Right cardiac atrium (tissue), 5 donors: ENCODE results near the gene MAP4. TPM values are rescaled to one million over a fixed set of nuclear protein-coding genes. Genes with fewer than 3 reads are reported as not detected.
A peak's percentile ranks its signal among the peaks of the same experiment; 100 is the strongest.

Experiments
- ATAC-seq, 2 donors: fragments of 200-7000 bp; cut with Tn5 transposase; one replicate each; pipeline versions ENCODE4 v1.8.0 to v1.9.1; 2020; ENCODE audit warnings: moderate library complexity in 2 of 2, mild to moderate bottlenecking in 1 of 2
- DNase-seq, 3 donors: peaks; one replicate each; pipeline ENCODE4 v3.0.0-alpha.2; 2020
- H3K27ac ChIP-seq: one replicate; pipeline ENCODE4 v1.5.1; 2013; ENCODE audit warnings: mild to moderate bottlenecking, low read length, control low read depth, moderate library complexity
- H3K27me3 ChIP-seq: one replicate; pipeline ENCODE4 v1.6.1; 2013; ENCODE audit not compliant: control insufficient read depth, insufficient read depth
- H3K4me1 ChIP-seq: one replicate; pipeline ENCODE4 v1.6.1; 2013; ENCODE audit warnings: low read length; ENCODE audit not compliant: control insufficient read depth, insufficient read depth
- H3K4me3 ChIP-seq: one replicate; pipeline ENCODE4 v1.5.1; 2013; ENCODE audit warnings: low read length, control low read depth
- H3K9me3 ChIP-seq: one replicate; pipeline ENCODE4 v1.6.1; 2013; ENCODE audit warnings: low read length; ENCODE audit not compliant: control insufficient read depth
- WGBS: extraction: QIAGEN DNeasy Blood & Tissue Kit; methylation state at CpG from one replicate; pipeline ENCODE4 v1.1.7; 2013; 5-methylcytosine and 5-hydroxymethylcytosine counted together
- intact Hi-C, 4 donors: fragments of 100-400 bp; cut with DNase I; formaldehyde crosslinking; loops; one replicate each; pipeline versions ENCODE4 v1.11.0 to v1.14.0; 2022 to 2023
- polyA plus RNA-seq: library from polyadenylated mRNA; stranded (reverse); fragments of 200-250 nt; gene quantifications from one replicate; pipeline ENCODE4 v1.2.3, GENCODE V29; 2013
- total RNA-seq, 4 donors: library from RNA; stranded (reverse); fragmentation: NEBNext Ultra II Directional; extraction: Animal tissue kit (Norgen Biotek cat#: 25700); gene quantifications; one replicate each; pipeline ENCODE4 v1.2.1, GENCODE V29; 2021
- donor health status: healthy with polysubstance abuse.
- donor health status: DM: no; HTN: yes; CAD: no.
- donor health status: DM: no; HTN: no; CAD: no.
- donor health status: DM: no; HTN: yes; CAD: no; lungs with severe emphysema.
- donor health status: DM: yes; HTN: yes; CAD: no.

The MAP4 gene
- total and polyA plus RNA-seq, 5 donors, result 267 to 557 (median 448) TPM

DNA sequence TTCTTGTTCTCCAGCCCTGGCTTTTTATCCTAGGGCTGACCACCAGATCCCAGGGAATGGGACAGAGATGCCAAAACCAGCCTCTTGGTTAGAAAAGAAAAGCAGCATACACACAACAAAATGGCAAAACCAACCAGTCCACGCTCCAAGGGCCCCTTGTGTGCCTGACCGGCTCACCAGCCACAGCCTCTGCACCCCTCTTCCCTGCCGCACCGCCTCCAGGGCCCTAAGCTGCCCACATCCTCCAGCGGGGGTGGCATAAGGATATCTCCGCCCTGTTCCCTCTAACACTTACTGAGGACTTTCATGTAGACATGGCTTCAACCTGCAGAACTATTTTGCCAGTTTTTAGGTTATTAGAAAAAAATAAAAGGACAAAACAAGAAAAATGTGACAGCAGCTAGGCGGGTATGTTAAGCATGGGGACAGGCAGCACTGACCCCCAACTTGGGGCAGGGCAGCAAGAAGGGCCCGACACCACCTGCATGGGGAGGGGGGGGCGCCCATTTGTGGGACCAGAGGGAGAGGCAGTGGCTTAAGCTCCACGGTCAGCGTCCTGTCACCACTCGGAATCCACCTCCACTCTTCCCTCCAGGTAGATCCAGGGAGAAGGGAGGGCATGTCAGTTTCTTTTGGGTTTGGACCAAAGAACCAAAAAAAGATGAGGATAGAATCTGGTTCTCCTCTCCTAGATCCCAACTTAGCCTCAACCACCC is 164.2 kb downstream of the MAP4 start:
- intact Hi-C loops, result loop anchor here in 1 of 4 donors (10.0 kb wide), 1 partner anchor 133 kb away; no protein-coding TSS in a partner anchor
- no peak for ATAC-seq
- H3K27ac ChIP-seq, result no peak overlapping the region
- WGBS, result 86% methylated on average over 12 of the region's 12 CpGs
- H3K27me3 ChIP-seq, result no peaks in the 10 kb centered on the region
- no peak for DNase-seq
- H3K4me1 ChIP-seq, result no peaks in the 10 kb centered on the region
- no peaks in the 10 kb centered on the region for H3K9me3 ChIP-seq
- H3K4me3 ChIP-seq, result no peak overlapping the region

DNA sequence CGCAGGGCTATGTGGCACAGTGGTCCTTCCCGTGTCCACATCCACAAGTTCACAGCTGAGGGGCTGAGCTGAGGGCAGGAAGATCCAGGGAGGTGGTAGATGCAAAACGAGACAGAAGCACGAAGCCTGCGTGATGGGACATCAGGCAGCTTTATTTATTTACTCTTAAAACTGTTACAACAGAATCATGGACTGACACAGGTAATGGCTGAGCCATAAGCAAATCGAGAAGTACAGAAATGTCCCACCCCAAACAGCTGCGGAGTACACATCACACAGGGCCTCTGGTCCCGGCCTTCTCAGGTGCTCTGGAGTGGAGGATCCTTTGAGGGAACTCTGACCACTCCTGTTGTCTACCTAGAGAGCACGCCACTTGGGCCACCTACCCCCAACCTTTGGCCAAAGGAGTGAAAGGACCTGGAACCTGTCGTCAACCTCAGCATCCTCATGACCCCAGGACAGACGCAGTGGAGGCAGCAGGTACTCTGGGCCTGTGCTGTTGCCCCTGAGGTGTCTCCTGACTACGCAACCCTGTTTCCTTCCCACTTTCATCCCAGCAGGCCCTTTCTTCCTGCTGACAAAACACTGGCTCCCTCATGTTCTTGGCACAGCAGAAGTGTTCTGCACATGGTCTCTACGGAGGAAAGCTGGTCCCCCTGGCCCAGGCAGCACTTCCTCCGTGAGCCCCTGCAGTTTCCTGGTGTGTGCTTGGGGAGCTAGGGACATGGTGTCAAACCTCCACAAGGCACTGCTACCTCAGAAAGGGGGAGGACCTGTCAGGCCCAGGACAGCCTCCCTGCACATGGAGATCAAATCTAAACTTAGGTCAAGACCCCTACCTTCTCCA is 165.4 kb downstream of the MAP4 start:
- H3K4me3 ChIP-seq, result no peak overlapping the region
- H3K27ac ChIP-seq, result no peak overlapping the region
- H3K27me3 ChIP-seq, result no peaks in the 10 kb centered on the region
- no peaks in the 10 kb centered on the region for H3K9me3 ChIP-seq
- ATAC-seq (no peak), DNase-seq (no peak)
- intact Hi-C loops, result loop anchor here in 1 of 4 donors (10.0 kb wide), 1 partner anchor 134 kb away; no protein-coding TSS in a partner anchor
- H3K4me1 ChIP-seq, result no peaks in the 10 kb centered on the region
- WGBS, result 66% methylated on average over 14 of the region's 14 CpGs

- WGBS, result 86% methylated on average over 35 of the region's 35 CpGs
- Histone ChIP-seq H3K27me3 (no peaks in the 10 kb centered on the region), H3K27ac (no peak overlapping the region), H3K4me1 (no peaks in the 10 kb centered on the region), H3K9me3 (no peaks in the 10 kb centered on the region), H3K4me3 (no peak overlapping the region)
- ATAC-seq (peak; percentile 2 to 3), DNase-seq (peak in 1 of 3 donors; percentile 63)
- intact Hi-C loops, result loop anchor here in 1 of 4 donors (10.0 kb wide), 1 partner anchor 135 kb away; no protein-coding TSS in a partner anchor
Measured at GRCh38 chr3:47849699-47850563, 166.3 kb downstream of the MAP4 start.

GRCh38 chr3:47849186-47849698 is 167.0 kb downstream of the MAP4 start:
- H3K9me3 ChIP-seq, result no peaks in the 10 kb centered on the region
- 76% methylated on average over 14 of the region's 14 CpGs for WGBS
- no peaks in the 10 kb centered on the region for H3K27me3 ChIP-seq
- intact Hi-C loops, result no loop called here
- DNase-seq (no peak), ATAC-seq (no peak)
- no peak overlapping the region for H3K27ac ChIP-seq
- H3K4me1 ChIP-seq, result no peaks in the 10 kb centered on the region
- no peak overlapping the region for H3K4me3 ChIP-seq

DNA sequence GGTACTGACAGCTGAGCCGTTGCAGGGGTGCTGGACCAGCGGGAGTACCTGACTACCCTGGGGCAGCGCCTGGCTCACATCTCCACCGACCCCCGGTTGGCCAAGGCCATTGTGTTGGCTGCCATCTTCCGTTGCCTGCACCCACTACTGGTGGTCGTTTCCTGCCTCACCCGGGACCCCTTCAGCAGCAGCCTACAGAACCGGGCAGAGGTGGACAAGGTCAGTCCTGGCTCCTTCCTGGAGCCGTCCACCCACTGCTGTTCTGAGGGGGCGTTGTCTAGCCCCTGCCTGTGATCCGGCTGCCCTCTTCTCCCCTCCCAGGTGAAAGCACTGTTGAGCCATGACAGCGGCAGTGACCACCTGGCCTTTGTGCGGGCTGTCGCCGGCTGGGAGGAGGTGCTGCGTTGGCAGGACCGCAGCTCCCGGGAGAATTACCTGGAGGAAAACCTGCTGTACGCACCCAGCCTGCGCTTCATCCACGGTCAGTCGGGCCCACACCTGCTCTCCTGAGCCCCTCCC is 167.6 kb downstream of the MAP4 start:
- intact Hi-C loops, result no loop called here
- H3K27me3 ChIP-seq, result no peaks in the 10 kb centered on the region
- WGBS, result 80% methylated on average over 23 of the region's 23 CpGs
- H3K27ac ChIP-seq, result no peak overlapping the region
- no peaks in the 10 kb centered on the region for H3K4me1 ChIP-seq
- ATAC-seq (peak; percentile 0 to 2), DNase-seq (no peak)
- H3K9me3 ChIP-seq, result no peaks in the 10 kb centered on the region
- H3K4me3 ChIP-seq, result no peak overlapping the region

DNA sequence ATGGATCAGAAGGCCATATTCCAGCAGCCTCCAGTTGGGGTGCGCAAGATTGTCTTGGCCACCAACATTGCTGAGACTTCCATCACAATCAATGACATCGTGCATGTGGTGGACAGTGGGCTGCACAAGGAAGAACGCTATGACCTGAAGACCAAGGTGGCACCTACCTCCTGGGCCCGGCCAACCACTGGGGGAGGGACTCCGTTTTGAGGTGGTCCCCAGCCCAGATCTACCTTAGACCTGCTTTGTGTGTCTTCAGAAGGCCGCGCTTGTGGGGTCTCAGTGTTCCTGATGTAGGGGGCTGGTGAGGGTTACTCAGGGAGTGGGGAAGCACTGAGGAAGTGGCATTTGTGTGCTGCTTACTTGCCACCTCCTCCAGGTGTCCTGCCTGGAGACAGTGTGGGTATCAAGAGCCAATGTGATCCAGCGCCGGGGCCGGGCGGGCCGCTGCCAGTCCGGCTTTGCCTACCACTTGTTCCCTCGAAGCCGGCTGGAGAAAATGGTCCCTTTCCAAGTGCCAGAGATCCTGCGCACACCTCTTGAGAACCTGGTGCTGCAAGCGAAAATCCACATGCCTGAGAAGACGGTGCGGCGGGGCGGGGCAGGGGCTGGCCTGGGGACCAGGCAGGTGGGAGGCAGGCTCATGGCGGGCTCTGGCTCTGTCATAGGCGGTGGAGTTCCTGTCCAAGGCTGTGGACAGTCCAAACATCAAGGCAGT is 168.3 kb downstream of the MAP4 start:
- WGBS, result 93% methylated on average over 23 of the region's 23 CpGs
- intact Hi-C loops, result no loop called here
- ATAC-seq (peak in 1 of 2 donors; percentile 1), DNase-seq (no peak)
- no peak overlapping the region for H3K4me3 ChIP-seq
- H3K9me3 ChIP-seq, result no peaks in the 10 kb centered on the region
- no peaks in the 10 kb centered on the region for H3K4me1 ChIP-seq
- no peak overlapping the region for H3K27ac ChIP-seq
- H3K27me3 ChIP-seq, result no peaks in the 10 kb centered on the region

- intact Hi-C loops, result no loop called here
- 86% methylated on average over 11 of the region's 11 CpGs for WGBS
- Histone ChIP-seq H3K9me3 (no peaks in the 10 kb centered on the region), H3K27me3 (no peaks in the 10 kb centered on the region), H3K4me1 (no peaks in the 10 kb centered on the region), H3K4me3 (no peak overlapping the region), H3K27ac (no peak overlapping the region)
- DNase-seq (no peak), ATAC-seq (no peak)
Measured at GRCh38 chr3:47847260-47847659, 169.0 kb downstream of the MAP4 start.

DNA sequence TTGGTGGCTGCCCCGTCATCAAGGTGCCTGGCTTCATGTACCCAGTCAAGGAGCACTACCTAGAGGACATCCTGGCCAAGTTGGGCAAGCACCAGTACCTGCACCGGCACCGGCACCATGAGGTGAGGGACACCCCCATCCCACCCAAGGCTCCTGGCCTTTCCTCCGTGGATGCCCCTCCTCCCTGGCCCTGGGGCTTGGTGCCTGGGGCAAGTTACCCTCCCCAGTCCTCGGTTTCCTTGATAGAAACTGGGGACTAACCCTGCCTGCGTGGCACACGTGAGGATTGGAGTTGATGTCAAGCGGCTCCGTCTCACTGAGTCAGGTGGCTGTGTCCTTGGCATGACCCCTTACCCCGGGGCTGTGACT is 169.4 kb downstream of the MAP4 start:
- H3K4me1 ChIP-seq, result no peaks in the 10 kb centered on the region
- no peaks in the 10 kb centered on the region for H3K9me3 ChIP-seq
- no peak overlapping the region for H3K27ac ChIP-seq
- no peaks in the 10 kb centered on the region for H3K27me3 ChIP-seq
- WGBS, result 82% methylated on average over 10 of the region's 10 CpGs
- DNase-seq (no peak), ATAC-seq (no peak)
- no peak overlapping the region for H3K4me3 ChIP-seq
- intact Hi-C loops, result no loop called here

DNA sequence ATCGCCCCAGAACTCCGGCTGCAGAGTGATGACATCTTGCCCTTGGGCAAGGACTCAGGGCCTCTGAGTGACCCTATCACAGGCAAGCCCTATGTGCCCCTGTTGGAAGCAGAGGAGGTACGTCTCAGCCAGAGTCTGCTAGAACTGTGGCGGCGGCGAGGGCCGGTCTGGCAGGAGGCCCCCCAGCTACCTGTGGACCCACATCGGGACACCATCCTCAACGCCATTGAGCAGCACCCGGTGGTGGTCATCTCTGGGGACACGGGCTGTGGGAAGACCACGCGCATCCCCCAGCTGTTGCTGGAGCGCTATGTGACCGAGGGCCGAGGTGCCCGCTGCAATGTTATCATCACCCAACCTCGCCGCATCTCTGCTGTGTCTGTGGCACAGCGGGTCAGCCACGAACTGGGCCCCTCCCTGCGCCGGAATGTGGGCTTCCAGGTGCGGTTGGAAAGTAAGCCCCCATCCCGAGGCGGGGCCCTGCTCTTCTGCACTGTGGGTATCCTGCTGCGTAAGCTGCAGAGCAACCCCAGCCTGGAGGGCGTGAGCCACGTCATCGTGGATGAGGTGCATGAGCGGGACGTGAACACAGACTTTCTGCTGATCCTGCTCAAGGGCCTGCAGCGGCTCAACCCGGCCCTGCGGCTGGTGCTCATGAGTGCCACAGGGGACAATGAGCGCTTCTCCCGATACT is 169.9 kb downstream of the MAP4 start:
- no peaks in the 10 kb centered on the region for H3K4me1 ChIP-seq
- H3K27me3 ChIP-seq, result no peaks in the 10 kb centered on the region
- DNase-seq (no peak), ATAC-seq (peak in 1 of 2 donors; percentile 3)
- H3K27ac ChIP-seq, result no peak overlapping the region
- WGBS, result 91% methylated on average over 37 of the region's 37 CpGs
- no peaks in the 10 kb centered on the region for H3K9me3 ChIP-seq
- H3K4me3 ChIP-seq, result no peak overlapping the region
- intact Hi-C loops, result no loop called here
